IPS-18a (cell line): Measurements from ENCODE around the gene GALNT16.

Experiments used
- H3K27ac ChIP-seq: one replicate; pipeline ENCODE4 v1.5.1; 2013; ENCODE audit warnings: low read length
- H3K27me3 ChIP-seq: one replicate; pipeline ENCODE4 v1.6.1; 2013; ENCODE audit warnings: mild to moderate bottlenecking, low read length; ENCODE audit not compliant: control insufficient read depth, insufficient read depth
- H3K36me3 ChIP-seq: one replicate; pipeline ENCODE4 v1.6.1; 2013; ENCODE audit warnings: low read depth, low read length; ENCODE audit not compliant: control insufficient read depth
- H3K4me1 ChIP-seq: one replicate; pipeline ENCODE4 v1.6.1; 2013; ENCODE audit warnings: low read depth, low read length; ENCODE audit not compliant: control insufficient read depth
- H3K4me3 ChIP-seq: one replicate; pipeline ENCODE4 v1.5.1; 2013; ENCODE audit warnings: low read length
- H3K9ac ChIP-seq: one replicate; pipeline ENCODE4 v1.6.1; 2013; ENCODE audit warnings: mild to moderate bottlenecking, low read length, moderate library complexity
- H3K9me3 ChIP-seq: one replicate; pipeline ENCODE4 v1.6.1; 2013; ENCODE audit warnings: low read depth, low read length; ENCODE audit not compliant: control insufficient read depth

Gene GALNT16

DNA sequence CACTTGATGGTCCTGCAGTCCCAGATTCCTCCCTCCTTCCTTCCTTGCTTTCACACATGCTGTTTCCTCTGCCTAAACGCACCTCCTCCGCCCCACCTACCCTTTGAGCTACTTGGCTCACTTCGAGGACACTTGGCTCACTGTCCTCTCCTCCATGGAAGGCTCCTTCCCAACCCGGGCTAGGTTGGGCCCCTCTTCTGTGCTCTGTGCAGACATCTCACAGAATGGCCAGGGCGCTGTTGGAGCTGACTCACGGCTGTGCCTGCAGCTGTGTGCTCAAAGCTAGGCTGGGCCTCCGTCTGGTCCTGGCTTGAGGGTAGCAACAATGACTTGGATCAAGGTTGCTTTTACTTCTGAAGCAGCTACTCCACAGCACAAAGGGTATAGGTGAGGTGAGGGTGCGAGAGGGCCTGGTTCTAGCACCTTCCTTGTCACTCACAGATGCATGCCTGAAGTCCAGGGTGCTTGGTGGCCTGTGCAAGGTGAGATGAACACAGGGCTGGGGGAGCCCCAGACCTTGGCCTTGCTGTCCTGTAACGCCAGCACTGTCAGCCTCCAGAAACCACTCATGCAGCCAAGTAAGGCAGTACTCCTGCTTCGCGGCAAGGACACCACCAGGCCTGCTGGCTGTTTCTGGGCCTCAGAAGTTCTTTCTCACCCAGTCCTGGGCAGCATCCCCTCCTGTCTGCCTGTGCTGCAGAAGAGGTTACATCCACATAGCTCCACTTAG lies 61.8 kb downstream of the GALNT16 start:
- Histone ChIP-seq H3K4me3 (no peak overlapping the region), H3K36me3 (no peaks in the 10 kb centered on the region), H3K27ac (no peak overlapping the region), H3K27me3 (no peaks in the 10 kb centered on the region), H3K9ac (no peak overlapping the region), H3K4me1 (peaks cover 10% of the 10 kb centered on the region), H3K9me3 (no peaks in the 10 kb centered on the region)

DNA sequence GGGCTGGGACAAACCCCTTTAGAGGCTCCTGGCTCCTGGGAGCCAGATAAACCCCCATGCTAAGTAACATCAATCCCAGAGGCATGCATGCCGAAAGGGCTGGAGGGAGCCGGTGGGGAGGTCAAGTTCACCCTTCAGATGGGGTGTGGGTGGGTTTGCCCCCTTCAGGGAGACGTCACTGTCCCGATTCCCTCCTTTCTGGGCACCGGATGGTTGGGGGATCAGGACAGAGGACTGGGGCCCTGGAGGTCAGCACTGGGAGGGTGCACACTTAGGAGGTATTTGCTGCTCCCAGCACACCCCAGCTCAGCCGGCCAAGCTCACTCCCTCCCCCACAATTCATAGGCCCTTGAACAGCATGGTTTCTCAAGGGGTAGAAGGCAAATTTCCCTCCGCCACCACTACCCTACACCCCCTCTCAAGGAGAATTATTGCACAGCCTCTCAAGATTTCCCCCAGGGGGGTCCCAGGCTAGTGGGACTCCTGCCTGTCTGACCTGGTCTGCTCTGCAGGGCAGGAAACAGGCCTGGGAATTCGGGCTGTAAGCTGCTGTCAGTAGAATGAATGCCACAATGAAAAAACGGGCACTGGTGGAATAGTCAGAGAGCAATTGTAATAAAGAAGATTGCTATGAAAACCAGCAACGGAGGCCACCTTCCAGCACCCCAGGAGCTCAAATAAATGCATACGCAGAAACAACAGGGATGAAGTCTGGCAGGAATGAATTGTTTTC lies 63.5 kb downstream of the GALNT16 start:
- Histone ChIP-seq H3K9me3 (no peaks in the 10 kb centered on the region), H3K27me3 (no peaks in the 10 kb centered on the region), H3K9ac (no peak overlapping the region), H3K36me3 (no peaks in the 10 kb centered on the region), H3K27ac (no peak overlapping the region), H3K4me1 (peaks cover 10% of the 10 kb centered on the region), H3K4me3 (no peak overlapping the region)

DNA sequence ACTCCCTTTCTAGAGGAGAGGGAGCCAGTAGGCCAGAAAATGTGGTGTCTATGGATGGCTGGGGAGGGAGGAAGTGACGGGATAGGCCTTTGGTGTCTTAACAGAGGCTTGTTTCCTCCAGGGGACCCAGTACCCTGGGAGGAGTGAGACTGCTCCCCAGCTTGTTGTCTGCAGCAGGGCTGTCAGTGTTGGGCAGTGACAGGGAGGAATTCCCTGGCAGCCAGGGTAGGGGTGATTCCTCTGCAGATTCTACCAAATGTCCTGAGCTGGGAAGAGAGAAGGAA lies 64.0 kb downstream of the GALNT16 start:
- Histone ChIP-seq H3K36me3 (no peaks in the 10 kb centered on the region), H3K27me3 (no peaks in the 10 kb centered on the region), H3K4me3 (no peak overlapping the region), H3K27ac (no peak overlapping the region), H3K9me3 (no peaks in the 10 kb centered on the region), H3K4me1 (peaks cover 10% of the 10 kb centered on the region), H3K9ac (no peak overlapping the region)

DNA sequence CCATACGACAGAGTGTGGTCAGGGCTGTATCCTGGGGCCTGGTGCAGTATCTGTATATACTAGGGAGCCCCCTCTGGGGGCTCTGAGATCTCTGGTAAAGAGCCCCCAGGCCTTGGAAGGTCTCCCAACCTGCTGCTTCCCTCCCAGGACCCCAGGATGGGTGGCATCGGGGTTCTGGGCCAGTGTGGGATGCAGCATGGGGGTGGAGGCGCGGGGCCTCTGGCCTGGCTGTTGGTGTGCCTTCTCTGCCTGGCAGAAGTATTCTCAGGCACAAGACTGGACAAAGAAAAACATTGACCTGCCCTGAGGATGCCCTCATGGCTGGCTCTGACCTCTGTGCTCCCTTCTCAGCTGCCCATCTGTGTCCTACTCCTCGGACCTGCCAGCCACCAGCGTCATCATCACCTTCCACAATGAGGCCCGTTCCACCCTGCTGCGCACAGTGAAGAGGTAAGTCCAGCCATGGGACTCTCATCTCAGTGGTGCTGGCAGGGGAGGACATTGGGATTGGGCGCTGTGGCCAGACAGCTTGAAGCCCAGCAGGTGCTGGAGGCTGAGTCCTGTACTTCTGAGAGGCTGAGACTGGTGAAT lies 64.5 kb downstream of the GALNT16 start:
- Histone ChIP-seq H3K36me3 (no peaks in the 10 kb centered on the region), H3K27me3 (no peaks in the 10 kb centered on the region), H3K27ac (no peak overlapping the region), H3K9me3 (no peaks in the 10 kb centered on the region), H3K4me3 (no peak overlapping the region), H3K4me1 (peaks cover 10% of the 10 kb centered on the region), H3K9ac (no peak overlapping the region)

DNA sequence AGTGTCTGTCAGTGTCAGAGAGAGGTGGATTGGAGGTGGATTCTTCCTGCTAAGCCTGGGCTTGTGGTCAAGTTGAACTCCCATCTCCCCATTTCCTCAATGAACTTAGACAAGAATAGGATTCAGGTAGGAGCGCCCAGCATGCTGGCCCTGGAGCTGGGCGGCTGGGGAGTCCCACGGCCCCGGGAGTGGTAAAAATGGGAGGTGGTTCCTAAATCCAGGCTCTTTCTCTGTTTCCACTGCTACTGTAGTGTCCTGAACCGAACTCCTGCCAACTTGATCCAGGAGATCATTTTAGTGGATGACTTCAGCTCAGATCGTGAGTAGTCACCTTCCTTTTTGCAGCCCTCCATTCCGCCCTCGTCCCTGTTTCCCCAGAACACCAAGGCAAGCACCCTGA lies 65.1 kb downstream of the GALNT16 start:
- H3K4me1 ChIP-seq: peaks cover 10% of the 10 kb centered on the region
- H3K9me3 ChIP-seq: no peaks in the 10 kb centered on the region
- H3K9ac ChIP-seq: no peak overlapping the region
- H3K27me3 ChIP-seq: no peaks in the 10 kb centered on the region
- H3K36me3 ChIP-seq: no peaks in the 10 kb centered on the region
- H3K4me3 ChIP-seq: no peak overlapping the region
- H3K27ac ChIP-seq: no peak overlapping the region

DNA sequence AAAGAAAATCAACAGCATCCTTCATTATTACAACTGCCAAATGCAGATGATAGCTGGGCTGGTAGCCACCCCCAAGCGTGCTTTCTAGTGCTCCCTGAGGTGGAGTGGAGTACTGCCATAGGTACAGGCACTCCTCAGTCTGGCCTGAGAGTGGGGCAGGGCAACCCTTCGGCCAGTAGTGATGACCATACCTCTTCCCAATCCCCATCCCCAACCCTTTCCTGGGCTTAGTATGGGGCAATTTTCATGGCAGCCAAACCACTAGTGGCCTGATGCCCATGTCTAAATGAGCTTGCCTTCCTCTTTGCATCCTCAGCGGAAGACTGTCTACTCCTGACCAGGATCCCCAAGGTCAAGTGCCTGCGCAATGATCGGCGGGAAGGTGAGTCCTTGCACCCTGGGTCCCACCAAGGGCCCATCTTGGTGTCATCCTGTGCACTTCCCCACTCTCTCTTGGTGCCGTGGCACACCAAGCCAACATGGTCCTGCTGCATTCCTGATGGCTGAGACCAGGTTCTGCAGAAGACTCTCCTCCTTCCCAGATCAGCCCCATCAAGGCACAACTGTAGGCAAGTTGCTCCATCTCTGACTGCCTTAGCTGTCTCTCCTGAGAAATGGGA lies 65.8 kb downstream of the GALNT16 start:
- peaks cover 10% of the 10 kb centered on the region for H3K4me1 ChIP-seq
- H3K4me3 ChIP-seq: no peak overlapping the region
- no peaks in the 10 kb centered on the region for H3K9me3 ChIP-seq
- H3K27me3 ChIP-seq: no peaks in the 10 kb centered on the region
- no peaks in the 10 kb centered on the region for H3K36me3 ChIP-seq
- H3K9ac ChIP-seq: no peak overlapping the region
- H3K27ac ChIP-seq: no peak overlapping the region

DNA sequence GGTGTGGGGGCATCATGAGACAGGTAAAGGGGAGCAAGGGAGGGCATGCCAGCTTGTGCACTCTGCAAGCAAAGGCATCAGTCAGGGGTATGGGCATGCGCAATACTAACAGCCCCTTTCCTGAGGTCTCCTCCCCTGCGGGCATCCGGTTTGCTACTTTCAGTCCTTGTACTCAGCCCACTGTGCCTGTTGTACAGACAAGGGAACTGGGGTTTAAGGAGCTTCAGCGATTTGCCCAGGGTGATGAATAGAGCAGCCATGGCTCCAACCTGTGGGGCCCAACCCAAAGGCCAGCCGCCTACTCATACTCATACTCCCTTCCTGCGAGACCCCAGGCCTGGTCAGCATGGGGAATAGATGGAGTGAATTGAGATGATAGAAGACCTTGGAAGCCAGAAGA lies 66.7 kb downstream of the GALNT16 start:
- Histone ChIP-seq H3K36me3 (no peaks in the 10 kb centered on the region), H3K4me3 (no peak overlapping the region), H3K27ac (no peak overlapping the region), H3K9me3 (no peaks in the 10 kb centered on the region), H3K9ac (no peak overlapping the region), H3K4me1 (peaks cover 10% of the 10 kb centered on the region), H3K27me3 (no peaks in the 10 kb centered on the region)

DNA sequence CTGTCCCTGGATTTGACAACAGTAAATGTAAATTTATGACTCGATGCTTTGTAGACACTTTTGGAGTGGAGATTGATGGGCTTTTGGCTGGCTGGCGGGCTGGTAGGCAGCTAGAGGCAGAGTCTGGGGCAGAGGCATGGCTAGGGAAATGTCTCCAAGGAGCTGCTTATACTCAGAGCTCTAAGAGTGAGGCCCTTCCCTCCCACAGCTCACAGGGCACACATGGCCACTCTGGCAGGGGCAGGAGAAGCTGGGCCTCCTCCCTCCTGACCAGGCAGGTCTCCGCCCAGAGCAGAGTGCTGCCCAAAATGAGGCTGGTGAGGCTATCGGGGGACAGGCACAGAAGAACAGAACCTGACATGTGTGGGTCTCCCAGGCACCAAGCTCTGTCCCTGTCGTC lies 67.5 kb downstream of the GALNT16 start:
- Histone ChIP-seq H3K9ac (no peak overlapping the region), H3K9me3 (no peaks in the 10 kb centered on the region), H3K36me3 (no peaks in the 10 kb centered on the region), H3K4me1 (peaks cover 10% of the 10 kb centered on the region), H3K27ac (no peak overlapping the region), H3K27me3 (no peaks in the 10 kb centered on the region), H3K4me3 (no peak overlapping the region)

DNA sequence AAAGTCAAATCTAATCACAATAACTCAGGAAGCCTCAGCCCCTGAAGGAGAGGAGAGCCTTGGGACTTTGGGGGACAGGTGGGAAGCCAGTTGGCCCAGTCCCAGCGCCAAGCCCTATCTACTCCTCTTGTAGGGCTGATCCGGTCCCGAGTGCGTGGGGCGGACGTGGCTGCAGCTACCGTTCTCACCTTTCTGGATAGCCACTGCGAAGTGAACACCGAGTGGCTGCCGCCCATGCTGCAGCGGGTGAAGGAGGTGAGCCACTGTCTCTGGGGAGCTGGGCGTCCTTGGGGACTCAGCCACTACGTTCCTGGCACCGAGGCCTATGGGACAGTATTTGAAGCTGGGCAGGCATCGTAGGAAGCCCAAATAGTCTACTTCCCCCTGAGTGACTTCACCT lies 68.4 kb downstream of the GALNT16 start:
- Histone ChIP-seq H3K4me1 (peaks cover 8% of the 10 kb centered on the region), H3K27ac (no peak overlapping the region), H3K9ac (no peak overlapping the region), H3K9me3 (no peaks in the 10 kb centered on the region), H3K36me3 (no peaks in the 10 kb centered on the region), H3K4me3 (no peak overlapping the region), H3K27me3 (no peaks in the 10 kb centered on the region)

DNA sequence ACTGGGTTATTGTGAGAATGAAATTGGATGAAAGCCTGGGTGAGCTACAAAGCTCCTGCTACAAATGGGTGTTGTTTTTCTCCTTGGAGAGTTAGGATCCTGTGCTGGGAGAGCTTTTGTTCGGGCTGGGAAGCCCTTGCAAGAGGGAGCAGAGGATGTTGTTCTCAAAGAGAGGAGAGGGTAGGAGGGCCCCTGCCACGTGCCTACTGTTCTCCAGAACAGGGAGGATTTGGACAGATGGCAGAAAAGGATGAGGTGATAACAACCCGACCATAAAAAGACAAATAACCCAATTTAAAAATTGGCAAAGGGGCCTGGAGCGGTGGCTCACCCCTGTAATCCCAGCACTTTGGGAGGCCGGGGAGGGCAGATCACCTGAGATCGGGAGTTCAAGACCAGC lies 68.8 kb downstream of the GALNT16 start:
- Histone ChIP-seq H3K27me3 (no peaks in the 10 kb centered on the region), H3K9me3 (no peaks in the 10 kb centered on the region), H3K36me3 (no peaks in the 10 kb centered on the region), H3K4me3 (no peak overlapping the region), H3K9ac (no peak overlapping the region), H3K4me1 (peaks cover 3% of the 10 kb centered on the region), H3K27ac (no peak overlapping the region)

DNA sequence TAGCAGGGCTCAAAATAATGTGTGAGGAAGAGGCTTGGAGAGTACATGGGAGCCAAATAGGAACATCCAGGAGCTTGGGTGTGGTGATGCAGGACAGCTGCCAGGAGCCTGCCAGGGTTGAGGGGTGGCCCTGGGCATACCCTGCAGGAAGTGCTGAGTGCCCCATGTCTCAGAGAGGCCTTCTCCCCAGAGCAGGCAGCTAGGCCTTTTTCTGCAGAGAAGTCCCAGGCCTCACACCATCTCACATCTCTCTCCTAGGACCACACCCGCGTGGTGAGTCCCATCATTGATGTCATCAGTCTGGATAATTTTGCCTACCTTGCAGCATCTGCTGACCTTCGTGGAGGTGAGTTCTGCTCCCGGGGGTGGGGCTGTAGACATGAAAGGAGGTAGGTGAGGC lies 71.2 kb downstream of the GALNT16 start:
- H3K4me1 ChIP-seq: no peaks in the 10 kb centered on the region
- no peaks in the 10 kb centered on the region for H3K36me3 ChIP-seq
- H3K9ac ChIP-seq: no peak overlapping the region
- no peaks in the 10 kb centered on the region for H3K27me3 ChIP-seq
- no peaks in the 10 kb centered on the region for H3K9me3 ChIP-seq
- H3K4me3 ChIP-seq: no peak overlapping the region
- H3K27ac ChIP-seq: no peak overlapping the region
